GM12874 (cell line): ENCODE results near the gene ATN1.

Experiments used
- CTCF ChIP-seq: IDR thresholded peaks from 2 replicates; pipeline ENCODE4 v1.5.1; 2011; ENCODE audit warnings: low read depth, mild to moderate bottlenecking, control low read depth, low read length, moderate library complexity; ENCODE audit not compliant: insufficient read depth

Gene ATN1

DNA sequence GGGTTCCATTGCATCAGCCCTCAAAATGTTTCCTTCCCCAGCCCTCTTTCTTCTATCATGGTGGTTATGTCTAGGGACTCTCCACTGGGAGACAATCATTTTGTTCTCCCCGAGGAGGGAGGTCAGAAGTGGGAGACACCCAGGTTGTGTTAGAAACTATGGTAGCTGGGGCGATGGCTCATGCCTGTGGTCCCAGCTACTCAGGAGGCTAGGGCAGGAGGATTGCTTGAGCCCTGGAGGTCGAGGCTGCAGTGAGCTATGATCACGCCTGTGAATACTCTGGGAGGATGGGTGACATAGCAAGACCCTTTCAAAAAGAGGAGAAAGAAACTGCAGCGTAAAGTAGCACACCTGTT is 36.1 kb upstream of the ATN1 start:
- no peak for TF ChIP-seq CTCF

- TF ChIP-seq CTCF = no peak
Measured at GRCh38 chr12:6894321-6894720, 33.4 kb upstream of the ATN1 start.

GRCh38 chr12:6896846-6897435 is 30.8 kb upstream of the ATN1 start:
- no peak for TF ChIP-seq CTCF

- no peak for TF ChIP-seq CTCF
Measured at GRCh38 chr12:6899427-6899826, 28.3 kb upstream of the ATN1 start.

DNA sequence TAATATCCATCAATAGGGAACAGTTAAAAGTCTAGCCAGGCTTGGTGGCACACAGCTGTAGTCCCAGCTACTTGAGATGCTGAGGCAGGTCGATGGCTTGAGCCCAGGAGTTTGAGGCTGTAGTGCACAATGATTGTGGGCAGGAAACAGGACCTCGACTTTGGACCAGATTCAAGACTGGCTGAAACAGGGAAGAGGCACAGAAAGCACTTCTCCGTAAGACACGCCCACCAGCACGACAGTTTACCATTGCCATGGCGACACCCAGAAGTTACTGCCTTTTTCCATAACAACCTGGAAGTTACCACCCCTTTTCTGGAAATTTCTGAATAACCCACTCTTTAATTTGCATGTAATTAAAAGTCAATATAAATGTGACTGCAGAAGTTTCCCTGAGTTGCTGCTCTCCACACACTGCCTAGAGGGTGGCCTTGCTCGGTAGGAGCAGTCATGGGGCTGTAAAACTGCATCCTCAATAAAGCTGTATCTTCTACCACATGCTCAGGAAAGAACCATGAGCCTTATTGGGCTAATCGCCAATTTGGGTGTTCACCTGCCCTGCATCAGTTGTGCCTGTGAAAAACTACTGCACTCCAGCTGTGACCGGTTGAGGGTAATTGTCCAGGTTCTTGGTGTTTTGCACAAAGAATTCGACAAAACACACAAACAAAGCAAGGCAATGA is 27.8 kb upstream of the ATN1 start:
- TF ChIP-seq CTCF = no peak

GRCh38 chr12:6902448-6902847 is 25.3 kb upstream of the ATN1 start:
- TF ChIP-seq CTCF = no peak

DNA sequence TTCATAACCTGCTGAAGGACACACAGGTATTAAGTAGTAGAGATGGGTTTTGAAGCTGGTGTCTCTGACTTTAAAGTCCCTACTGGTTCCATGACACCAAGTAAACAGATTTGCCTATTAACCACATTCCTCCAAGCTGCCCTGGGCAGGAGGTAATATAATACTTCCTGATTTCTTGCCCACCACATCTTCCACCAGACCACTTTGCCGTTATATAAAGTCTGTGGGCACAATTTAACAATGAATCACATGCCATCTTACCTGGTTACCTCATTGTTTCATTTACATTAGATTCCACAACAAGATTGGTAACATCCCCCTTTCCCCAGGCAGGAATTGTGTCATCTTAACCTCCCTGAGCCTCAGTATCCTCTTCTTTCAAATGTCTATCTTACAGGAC is 24.0 kb upstream of the ATN1 start:
- TF ChIP-seq CTCF = no peak
